HG02678 (cell line): ENCODE results near the gene AASDHPPT.
"Not testable (repeated sequence)": the region's sequence is repeated elsewhere in the genome, so short reads cannot be mapped to it uniquely, and the experiment has no call there.

Source experiments
- ATAC-seq: cut with Tn5 transposase; IDR thresholded peaks from one replicate; pipeline ENCODE4 v1.9.1; 2021; ENCODE audit warnings: mild to moderate bottlenecking, moderate library complexity; ENCODE audit not compliant: unreplicated experiment

The AASDHPPT gene, protein sequence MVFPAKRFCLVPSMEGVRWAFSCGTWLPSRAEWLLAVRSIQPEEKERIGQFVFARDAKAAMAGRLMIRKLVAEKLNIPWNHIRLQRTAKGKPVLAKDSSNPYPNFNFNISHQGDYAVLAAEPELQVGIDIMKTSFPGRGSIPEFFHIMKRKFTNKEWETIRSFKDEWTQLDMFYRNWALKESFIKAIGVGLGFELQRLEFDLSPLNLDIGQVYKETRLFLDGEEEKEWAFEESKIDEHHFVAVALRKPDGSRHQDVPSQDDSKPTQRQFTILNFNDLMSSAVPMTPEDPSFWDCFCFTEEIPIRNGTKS

DNA sequence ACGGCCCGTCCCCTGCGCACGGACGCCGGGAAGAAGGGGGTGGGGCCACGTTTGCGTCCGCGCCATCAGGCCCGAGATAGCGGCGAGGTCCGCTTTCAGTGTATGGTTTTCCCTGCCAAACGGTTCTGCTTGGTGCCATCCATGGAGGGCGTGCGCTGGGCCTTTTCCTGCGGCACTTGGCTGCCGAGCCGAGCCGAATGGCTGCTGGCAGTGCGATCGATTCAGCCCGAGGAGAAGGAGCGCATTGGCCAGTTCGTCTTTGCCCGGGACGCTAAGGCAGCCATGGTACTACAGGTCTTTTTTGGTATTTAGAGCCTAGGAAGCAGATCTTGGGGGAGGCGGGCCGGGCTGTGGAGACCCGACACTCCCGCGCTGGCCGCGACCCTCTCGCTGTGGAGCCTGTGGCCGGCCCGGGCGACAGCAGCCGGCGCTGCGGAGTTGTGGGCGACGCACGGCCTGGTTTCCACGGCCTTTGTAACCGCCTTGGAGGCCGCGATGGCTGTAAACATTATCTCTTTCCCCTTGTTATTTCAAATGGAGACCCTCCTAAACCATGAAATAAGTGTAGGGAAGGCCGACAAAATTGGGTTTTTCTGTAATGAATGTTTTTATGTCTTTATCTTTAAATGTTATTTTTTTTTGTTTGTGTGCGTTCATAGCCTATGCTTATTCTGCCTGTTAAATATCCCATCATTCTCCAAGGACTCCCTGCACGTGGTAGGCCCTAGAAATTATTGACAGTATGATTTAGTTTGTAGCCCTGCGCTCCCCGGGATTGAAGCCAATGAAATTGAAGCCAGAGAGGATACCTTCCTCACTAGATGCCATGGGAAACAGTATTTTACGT is at the start of gene AASDHPPT:
AASDHPPT (plus strand) TSS at position 54 of the 847 bp plus-strand sequence; CDS start at position 103, 49 bp downstream.
- ATAC-seq, result peak; percentile 18

DNA sequence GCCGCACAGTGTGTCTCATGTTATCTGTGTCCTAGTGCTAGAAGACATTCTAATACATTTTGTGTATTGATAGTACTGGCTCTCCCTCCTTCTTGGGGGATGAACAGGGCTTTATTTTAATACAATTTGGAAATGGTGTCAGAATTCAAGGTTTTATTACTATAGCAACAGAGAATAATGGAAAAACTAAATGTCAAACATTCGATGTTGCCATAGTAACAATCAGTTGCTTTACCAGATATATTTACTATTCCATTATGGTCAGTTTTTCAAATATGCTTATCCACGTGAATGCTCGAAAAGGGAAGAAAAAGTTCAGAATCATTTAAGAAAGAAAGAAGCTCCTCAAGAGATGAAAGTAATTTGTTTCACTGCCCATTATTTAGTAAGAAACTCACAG is 46.9 kb upstream of the AASDHPPT start:
- no peak for ATAC-seq

GRCh38 chr11:106031202-106031810 is 46.2 kb upstream of the AASDHPPT start:
- ATAC-seq, result no peak

- ATAC-seq, result no peak
These were observed 45.5 kb upstream of the AASDHPPT start for GRCh38 chr11:106031936-106032335.

GRCh38 chr11:106032861-106033260 is 44.6 kb upstream of the AASDHPPT start:
- no peak for ATAC-seq

GRCh38 chr11:106043540-106043939 is 33.9 kb upstream of the AASDHPPT start:
- ATAC-seq, result no peak

DNA sequence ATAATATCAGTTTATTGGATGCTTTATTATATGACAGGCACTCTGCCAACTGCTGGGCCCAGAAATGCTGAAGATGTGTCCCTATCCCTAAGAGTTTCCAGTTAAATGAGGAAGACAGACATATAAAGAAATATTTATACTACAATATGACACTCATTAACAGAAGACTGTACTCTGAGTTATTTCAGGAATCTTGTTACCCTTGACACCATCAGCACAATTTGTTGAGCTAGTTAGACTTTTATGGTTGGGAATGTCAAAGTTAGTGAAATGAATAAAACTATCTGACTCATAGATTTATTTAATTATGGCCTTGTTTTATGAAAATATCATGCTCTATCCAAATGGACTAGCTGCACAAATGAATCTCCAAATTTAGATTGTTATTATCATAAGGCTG is 29.8 kb upstream of the AASDHPPT start:
- no peak for ATAC-seq

- no peak for ATAC-seq
These were observed 27.6 kb upstream of the AASDHPPT start for GRCh38 chr11:106049727-106050476.

DNA sequence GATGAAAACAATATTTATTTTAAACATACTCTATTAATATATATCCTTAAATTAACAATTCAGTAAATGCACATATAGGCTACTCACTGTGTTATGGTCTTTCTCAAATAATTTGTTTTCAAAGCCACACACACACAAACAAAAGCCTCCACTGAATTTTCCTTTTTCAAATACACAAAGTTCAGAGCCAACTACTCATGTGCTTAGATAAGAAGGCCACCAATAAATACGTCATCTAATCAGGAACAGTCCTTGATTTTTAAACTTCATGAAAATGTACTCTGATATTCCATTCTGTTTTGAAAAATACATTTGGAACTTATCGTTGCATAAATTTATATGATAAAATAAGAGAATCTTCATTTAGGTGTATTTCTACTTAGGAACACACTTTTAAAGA is 26.4 kb upstream of the AASDHPPT start:
- ATAC-seq, result no peak

DNA sequence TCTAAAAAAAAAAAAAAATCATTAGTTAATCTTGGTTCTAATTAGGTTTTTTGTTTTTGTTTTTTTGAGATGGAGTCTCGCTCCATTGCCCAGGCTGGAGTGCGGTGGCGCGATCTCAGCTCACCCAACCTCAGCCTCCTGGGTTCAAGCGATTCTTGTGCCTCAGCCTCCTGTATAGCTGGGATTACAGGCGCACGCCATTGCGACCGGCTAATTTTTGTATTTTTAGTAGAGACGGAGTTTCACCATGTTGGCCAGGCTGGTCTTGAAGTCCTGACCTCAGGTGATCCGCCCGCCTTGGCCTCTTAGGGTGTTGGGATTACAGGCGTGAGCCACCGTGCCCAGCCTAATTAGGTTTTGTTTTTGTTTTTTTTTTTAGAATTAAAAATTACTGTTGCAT is 19.1 kb upstream of the AASDHPPT start:
- not testable (repeated sequence) for ATAC-seq

DNA sequence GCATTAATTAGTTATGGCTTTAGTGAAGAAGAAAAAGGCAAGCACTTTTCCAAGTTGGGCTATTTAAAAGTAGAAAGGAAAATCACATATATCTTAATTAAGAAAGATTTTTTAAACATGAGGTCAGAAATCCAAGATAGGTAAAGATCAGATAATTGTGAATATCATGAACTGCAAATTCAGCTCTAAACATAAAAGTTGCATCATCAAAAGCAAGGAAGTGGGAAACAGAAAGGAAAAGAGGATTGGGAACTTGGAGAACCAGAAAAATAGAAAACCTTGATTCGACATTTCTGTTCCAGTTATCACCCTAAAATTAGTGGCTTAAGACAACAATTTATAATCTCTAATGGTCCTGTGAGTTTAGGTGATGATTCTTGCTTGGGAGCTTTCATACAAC is 17.8 kb upstream of the AASDHPPT start:
- ATAC-seq, result no peak

- ATAC-seq, result no peak
These were observed 16.1 kb upstream of the AASDHPPT start for GRCh38 chr11:106061249-106061784.

DNA sequence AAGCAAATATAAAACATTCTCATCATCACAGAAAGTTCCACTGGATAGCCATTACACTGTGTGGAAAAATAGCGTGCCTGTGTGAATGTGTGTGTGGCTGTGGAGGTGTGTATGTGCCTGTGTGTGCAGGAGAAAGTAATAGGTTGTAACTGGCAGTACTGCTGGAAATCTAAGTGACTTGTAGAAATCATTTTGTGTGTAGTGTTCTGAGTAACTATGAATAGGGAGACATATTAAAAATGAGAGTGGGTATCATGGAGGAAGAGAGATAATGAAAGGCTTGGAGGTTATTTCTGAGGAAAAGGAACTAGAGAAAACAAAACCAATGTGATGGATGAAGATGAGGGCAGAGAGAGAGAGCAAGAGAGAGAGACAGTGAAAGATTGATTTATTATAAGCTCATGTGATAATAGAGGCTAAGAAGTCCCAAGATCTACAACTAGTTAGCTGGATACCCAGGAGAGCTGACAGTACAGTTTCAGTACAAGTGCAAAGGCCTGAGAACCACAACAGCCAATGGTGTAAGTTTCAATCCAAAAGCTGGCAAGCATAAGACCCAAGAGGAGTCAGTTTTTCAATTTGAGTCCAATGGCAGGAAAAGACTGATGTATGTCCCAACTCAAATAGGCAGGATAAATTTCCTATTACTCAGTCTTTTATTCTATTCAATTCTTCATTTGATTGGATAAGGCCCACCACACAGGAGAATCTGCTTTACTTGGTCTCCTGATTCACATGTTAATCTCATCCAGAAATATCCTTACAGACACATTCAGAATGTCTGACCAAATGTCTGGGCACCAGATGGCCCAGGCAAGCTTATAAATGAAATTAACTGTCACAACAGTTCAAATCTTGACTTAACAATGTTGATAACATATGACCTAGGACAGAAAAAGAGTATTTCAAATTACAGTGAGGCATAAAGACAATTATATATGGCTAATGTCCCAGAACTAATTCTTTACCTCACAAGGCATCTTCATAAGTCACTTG is 15.2 kb upstream of the AASDHPPT start:
- peak; percentile 54 for ATAC-seq

GRCh38 chr11:106063009-106063408 is 14.5 kb upstream of the AASDHPPT start:
- ATAC-seq, result peak; percentile 57

DNA sequence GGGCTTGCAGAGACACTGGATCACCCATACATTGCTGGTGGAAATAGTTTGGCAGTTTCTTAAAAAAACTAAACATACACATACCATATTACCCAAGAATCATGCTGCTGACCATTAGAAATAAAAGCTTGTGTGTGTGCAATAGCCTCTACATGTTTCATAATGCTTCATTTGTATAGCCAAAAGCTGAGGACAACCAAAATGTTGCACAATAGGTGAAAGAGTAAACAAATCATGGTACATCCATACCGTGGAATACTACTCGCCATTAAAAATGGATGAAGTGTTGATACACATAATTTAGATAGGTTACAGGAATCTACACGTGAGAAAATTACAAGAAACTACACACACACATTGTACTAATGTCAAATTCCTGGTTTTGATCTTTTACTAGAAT is 6.9 kb upstream of the AASDHPPT start:
- ATAC-seq, result no peak

DNA sequence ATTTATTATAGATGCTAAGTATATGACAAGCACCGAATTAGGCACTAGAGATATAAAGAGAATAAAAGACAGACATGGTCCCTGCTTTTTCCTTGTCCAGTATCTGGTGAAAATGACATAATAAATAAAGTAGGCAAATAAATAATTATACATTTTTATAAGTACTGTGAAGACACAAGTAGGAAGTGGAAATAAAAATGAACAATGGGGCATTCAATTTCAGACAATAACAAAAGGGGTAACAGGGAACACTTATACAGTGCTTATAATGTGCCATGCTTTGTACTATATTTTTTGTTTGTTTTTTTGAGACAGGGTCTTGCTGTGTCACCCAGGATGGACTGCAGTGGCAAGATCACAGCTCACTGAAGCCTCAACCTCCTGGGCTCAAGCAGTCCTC is 4.7 kb upstream of the AASDHPPT start:
- ATAC-seq, result no peak

DNA sequence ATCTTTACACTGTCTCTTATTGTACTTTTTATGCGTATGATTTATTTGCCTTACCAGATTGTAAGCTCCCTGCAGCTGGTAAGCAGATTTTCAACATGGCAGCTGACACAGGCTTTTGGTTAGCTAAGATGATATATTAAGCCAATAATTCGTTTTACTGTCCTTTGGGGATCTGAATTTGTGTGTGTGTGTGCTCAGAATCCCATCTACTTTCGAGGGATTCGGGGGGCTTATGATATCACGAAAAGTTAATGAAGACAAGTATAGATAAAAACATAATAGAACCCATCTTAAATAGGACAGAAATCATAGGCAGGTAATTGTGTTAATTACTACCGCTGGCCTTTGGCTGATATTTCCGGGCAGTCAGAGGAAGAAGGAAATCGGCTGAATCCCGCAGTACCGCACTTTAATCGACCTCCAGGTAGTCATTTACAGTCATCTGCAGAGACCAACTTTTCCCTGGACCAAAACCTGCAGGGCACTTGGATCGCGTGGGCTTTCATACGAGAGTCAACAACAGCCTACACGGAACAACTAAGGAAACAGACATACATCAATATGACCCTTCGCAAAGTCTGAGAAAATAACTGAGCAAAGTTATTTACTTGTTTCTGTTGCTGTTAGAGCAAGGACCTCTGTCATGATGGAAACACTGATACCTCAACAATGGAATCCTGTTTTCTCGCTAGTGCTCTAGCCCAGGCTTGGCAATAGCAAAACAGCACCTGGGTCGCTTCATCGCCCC is 1.1 kb upstream of the AASDHPPT start:
- ATAC-seq, result no peak

- peak; percentile 93 for ATAC-seq
These were observed 398 bp upstream of the AASDHPPT start, which contains the start of gene KBTBD3 for GRCh38 chr11:106076919-106077608. KBTBD3 (minus strand) TSS chr11:106077347; CDS start chr11:106059097, 18,250 bp downstream.
